ENCODE measurements around the gene GNG2. TPM values are rescaled to one million over a fixed set of nuclear protein-coding genes. Genes with fewer than 3 reads are reported as not detected.

Gene GNG2
- total RNA-seq, 1 experiment from 2014 or later, result 9.3 TPM

GRCh38 chr14:51824191-51824590, 36.2 kb upstream of the GNG2 start:
- Histone ChIP-seq H3K4me1 (ENCODE audit: insufficient read depth, low read length) (peaks cover 46% of the 10 kb centered on the region), H3K79me2 (ENCODE audit: low read length) (no peaks in the 10 kb centered on the region), H3K36me3 (ENCODE audit: low read depth, low read length) (no peaks in the 10 kb centered on the region), H3K27ac (ENCODE audit: low read length) (no peak overlapping the region), H3K9me3 (ENCODE audit: low read length) (no peaks in the 10 kb centered on the region), H3K4me2 (ENCODE audit: low read length) (no peak overlapping the region), H3K27me3 (ENCODE audit: low read length) (no peaks in the 10 kb centered on the region), H4K20me1 (ENCODE audit: low read length) (no peaks in the 10 kb centered on the region), H3K9ac (ENCODE audit: low read length) (no peak overlapping the region), H3F3A (ENCODE audit: low read length, unreplicated experiment) (peaks cover 11% of the 10 kb centered on the region), H3K9me2 (replicated peaks; ENCODE audit: low read length) (no peaks in the 10 kb centered on the region), H2AFZ (ENCODE audit: low read length) (no peak overlapping the region), H3K4me3 (ENCODE audit: low read length) (no peak overlapping the region)
- DNase-seq (no peak), ATAC-seq (no peak)
- POLR2A ChIA-PET (ENCODE audit: unreplicated experiment), result no interaction called here
- TF ChIP-seq EZH2 (IDR thresholded peaks at IDR 0.05; ENCODE audit: low read length, unreplicated experiment) (no peak), EZH2phosphoT487 (IDR thresholded peaks at IDR 0.05; ENCODE audit: borderline replicate concordance, low read length) (no peak), CTCF (conservative IDR thresholded peaks at IDR 0.05; ENCODE audit: low read depth, low read length) (no peak)
- intact Hi-C loops (cut with micrococcal nuclease), result loop anchor here (10.0 kb wide), 2 partner anchors 321 to 451 kb away; no protein-coding TSS in a partner anchor
- CTCF ChIA-PET, result interaction anchor here (0.6 kb wide), 1 partner anchor 290 kb away, joined by 4 read pairs; no protein-coding TSS in a partner anchor
- BruUV-seq (replicated peaks), result no TSS peak

DNA sequence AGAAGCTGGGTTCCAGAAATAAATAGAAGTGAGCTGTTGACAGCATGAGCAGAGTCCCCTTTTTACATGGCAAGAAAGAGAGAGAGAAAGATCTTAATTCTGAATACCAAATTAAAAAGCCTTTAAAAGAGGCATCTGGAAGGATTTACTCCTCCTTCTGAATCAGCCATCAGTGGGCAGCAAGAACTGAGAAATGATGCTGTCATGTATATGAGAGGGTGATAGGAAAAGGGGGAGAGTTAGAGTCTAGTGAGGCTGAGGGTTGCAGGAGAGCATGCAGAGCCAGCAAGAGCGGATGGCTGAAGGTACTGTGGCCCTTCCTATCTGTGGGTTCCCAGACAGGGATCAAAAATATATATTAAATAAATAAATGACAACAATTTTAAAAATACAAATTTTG, 34.5 kb upstream of the GNG2 start:
- H3K79me2 ChIP-seq (ENCODE audit: low read length), result no peaks in the 10 kb centered on the region
- ATAC-seq (no peak), DNase-seq (no peak)
- H3K36me3 ChIP-seq (ENCODE audit: low read depth, low read length), result no peaks in the 10 kb centered on the region
- no peak overlapping the region for H3K27ac ChIP-seq (ENCODE audit: low read length)
- intact Hi-C loops (cut with micrococcal nuclease), result loop anchor here (10.0 kb wide), 2 partner anchors 319 to 449 kb away; no protein-coding TSS in a partner anchor
- ChIA-PET POLR2A (ENCODE audit: unreplicated experiment) (no interaction called here), CTCF (no interaction called here)
- H3K27me3 ChIP-seq (ENCODE audit: low read length), result no peaks in the 10 kb centered on the region
- TF ChIP-seq EZH2 (IDR thresholded peaks at IDR 0.05; ENCODE audit: low read length, unreplicated experiment), result no peak
- no peak for TF ChIP-seq CTCF (conservative IDR thresholded peaks at IDR 0.05; ENCODE audit: low read depth, low read length)
- no peak for TF ChIP-seq EZH2phosphoT487 (IDR thresholded peaks at IDR 0.05; ENCODE audit: borderline replicate concordance, low read length)
- no peaks in the 10 kb centered on the region for H4K20me1 ChIP-seq (ENCODE audit: low read length)
- no peak overlapping the region for H3K4me2 ChIP-seq (ENCODE audit: low read length)
- H2AFZ ChIP-seq (ENCODE audit: low read length), result no peak overlapping the region
- H3F3A ChIP-seq (ENCODE audit: low read length, unreplicated experiment), result peaks cover 11% of the 10 kb centered on the region
- no peak overlapping the region for H3K4me3 ChIP-seq (ENCODE audit: low read length)
- H3K9me3 ChIP-seq (ENCODE audit: low read length), result no peaks in the 10 kb centered on the region
- no TSS peak for BruUV-seq (replicated peaks)
- H3K4me1 ChIP-seq (ENCODE audit: insufficient read depth, low read length), result peaks cover 49% of the 10 kb centered on the region
- no peak overlapping the region for H3K9ac ChIP-seq (ENCODE audit: low read length)
- no peaks in the 10 kb centered on the region; the same call in 1 of the 2 replicates for H3K9me2 ChIP-seq (replicated peaks; ENCODE audit: low read length)
